Measurements from ENCODE around the gene CNBD2. TPM values are rescaled to one million over a fixed set of nuclear protein-coding genes. Genes with fewer than 3 reads are reported as not detected.
A peak's percentile ranks its signal among the peaks of the same experiment; 100 is the strongest.
"Not testable (repeated sequence)": the region's sequence is repeated elsewhere in the genome, so short reads cannot be mapped to it uniquely, and the experiment has no call there.

The CNBD2 gene
- total RNA-seq, 1 experiment from 2014 or later, result 8.4 TPM

GRCh38 chr20:36034875-36035274, 66.5 kb downstream of the CNBD2 start:
- Histone ChIP-seq H3K9ac (ENCODE audit: low read length) (no peak overlapping the region), H2AFZ (ENCODE audit: low read length) (no peak overlapping the region), H3K79me2 (ENCODE audit: low read length) (no peaks in the 10 kb centered on the region), H3K36me3 (ENCODE audit: insufficient read depth, low read length) (no peaks in the 10 kb centered on the region), H3K27me3 (ENCODE audit: low read length) (no peaks in the 10 kb centered on the region), H3K4me3 (ENCODE audit: low read length) (no peak overlapping the region), H3K4me2 (ENCODE audit: low read depth, low read length, poor library complexity, severe bottlenecking) (no peak overlapping the region), H3K9me3 (ENCODE audit: low read length) (no peaks in the 10 kb centered on the region), H3K27ac (ENCODE audit: low read length) (no peak overlapping the region), H3K9me2 (replicated peaks; ENCODE audit: insufficient read depth, low read length) (no peaks in the 10 kb centered on the region), H4K20me1 (ENCODE audit: insufficient read depth, low read depth, low read length) (0 out of 2 replicates have a peak, but pooled peaks cover 6% of the 10 kb centered on the region), H3K4me1 (ENCODE audit: low read length) (peaks cover 5% of the 10 kb centered on the region)
- DNase-seq, result no peak

GRCh38 chr20:36035745-36036144, 67.4 kb downstream of the CNBD2 start:
- Histone ChIP-seq H3K4me2 (ENCODE audit: low read depth, low read length, poor library complexity, severe bottlenecking) (no peak overlapping the region), H3K9ac (ENCODE audit: low read length) (no peak overlapping the region), H3K27ac (ENCODE audit: low read length) (no peak overlapping the region), H3K4me1 (ENCODE audit: low read length) (peaks cover 5% of the 10 kb centered on the region), H3K4me3 (ENCODE audit: low read length) (no peak overlapping the region), H3K9me3 (ENCODE audit: low read length) (no peaks in the 10 kb centered on the region), H2AFZ (ENCODE audit: low read length) (no peak overlapping the region), H3K36me3 (ENCODE audit: insufficient read depth, low read length) (no peaks in the 10 kb centered on the region), H3K9me2 (replicated peaks; ENCODE audit: insufficient read depth, low read length) (no peaks in the 10 kb centered on the region), H3K27me3 (ENCODE audit: low read length) (no peaks in the 10 kb centered on the region), H4K20me1 (ENCODE audit: insufficient read depth, low read depth, low read length) (0 out of 2 replicates have a peak, but pooled peaks cover 3% of the 10 kb centered on the region), H3K79me2 (ENCODE audit: low read length) (no peaks in the 10 kb centered on the region)
- DNase-seq, result no peak

GRCh38 chr20:36036688-36037087, 68.3 kb downstream of the CNBD2 start:
- Histone ChIP-seq H3K79me2 (ENCODE audit: low read length) (no peaks in the 10 kb centered on the region), H3K9me3 (ENCODE audit: low read length) (no peaks in the 10 kb centered on the region), H3K4me2 (ENCODE audit: low read depth, low read length, poor library complexity, severe bottlenecking) (no peak overlapping the region), H3K9ac (ENCODE audit: low read length) (no peak overlapping the region), H3K36me3 (ENCODE audit: insufficient read depth, low read length) (no peaks in the 10 kb centered on the region), H3K4me3 (ENCODE audit: low read length) (no peak overlapping the region), H3K27me3 (ENCODE audit: low read length) (no peaks in the 10 kb centered on the region), H3K4me1 (ENCODE audit: low read length) (peaks cover 5% of the 10 kb centered on the region), H2AFZ (ENCODE audit: low read length) (no peak overlapping the region), H3K9me2 (replicated peaks; ENCODE audit: insufficient read depth, low read length) (no peaks in the 10 kb centered on the region), H3K27ac (ENCODE audit: low read length) (no peak overlapping the region), H4K20me1 (ENCODE audit: insufficient read depth, low read depth, low read length) (0 out of 2 replicates have a peak, but pooled peaks cover 3% of the 10 kb centered on the region)
- no peak for DNase-seq

- no peaks in the 10 kb centered on the region for H3K36me3 ChIP-seq (ENCODE audit: insufficient read depth, low read length)
- H3K9me3 ChIP-seq (ENCODE audit: low read length), result no peaks in the 10 kb centered on the region
- no peak for DNase-seq
- H2AFZ ChIP-seq (ENCODE audit: low read length), result no peak overlapping the region
- no peak overlapping the region for H3K27ac ChIP-seq (ENCODE audit: low read length)
- H3K9ac ChIP-seq (ENCODE audit: low read length), result no peak overlapping the region
- no peaks in the 10 kb centered on the region for H3K27me3 ChIP-seq (ENCODE audit: low read length)
- no peaks in the 10 kb centered on the region for H3K79me2 ChIP-seq (ENCODE audit: low read length)
- H3K4me3 ChIP-seq (ENCODE audit: low read length), result no peak overlapping the region
- H3K4me2 ChIP-seq (ENCODE audit: low read depth, low read length, poor library complexity, severe bottlenecking), result no peak overlapping the region
- no peaks in the 10 kb centered on the region for H3K9me2 ChIP-seq (replicated peaks; ENCODE audit: insufficient read depth, low read length)
- H4K20me1 ChIP-seq (ENCODE audit: insufficient read depth, low read depth, low read length), result peaks cover 6% of the 10 kb centered on the region; the same call in 1 of the 2 replicates
- H3K4me1 ChIP-seq (ENCODE audit: low read length), result peaks cover 15% of the 10 kb centered on the region
Observed at GRCh38 chr20:36040571-36040970, 72.2 kb downstream of the CNBD2 start.

- Histone ChIP-seq H3K9me3 (ENCODE audit: low read length) (no peaks in the 10 kb centered on the region), H2AFZ (ENCODE audit: low read length) (no peak overlapping the region), H3K4me1 (ENCODE audit: low read length) (peaks cover 10% of the 10 kb centered on the region), H3K27me3 (ENCODE audit: low read length) (no peaks in the 10 kb centered on the region), H3K4me3 (ENCODE audit: low read length) (no peak overlapping the region), H3K36me3 (ENCODE audit: insufficient read depth, low read length) (no peaks in the 10 kb centered on the region), H3K9ac (ENCODE audit: low read length) (no peak overlapping the region), H3K27ac (ENCODE audit: low read length) (no peak overlapping the region), H4K20me1 (ENCODE audit: insufficient read depth, low read depth, low read length) (peaks cover 16% of the 10 kb centered on the region), H3K79me2 (ENCODE audit: low read length) (peaks cover 12% of the 10 kb centered on the region), H3K9me2 (replicated peaks; ENCODE audit: insufficient read depth, low read length) (no peaks in the 10 kb centered on the region), H3K4me2 (ENCODE audit: low read depth, low read length, poor library complexity, severe bottlenecking) (no peak overlapping the region)
- DNase-seq, result peak; percentile 60
Observed at GRCh38 chr20:36043441-36043840, 75.1 kb downstream of the CNBD2 start.

- Histone ChIP-seq H3K9ac (ENCODE audit: low read length) (no peak overlapping the region), H3K4me1 (ENCODE audit: low read length) (peaks cover 15% of the 10 kb centered on the region)
- DNase-seq, result no peak
Observed at GRCh38 chr20:36043892-36044515, 75.6 kb downstream of the CNBD2 start.

GRCh38 chr20:36045373-36045714, 77.0 kb downstream of the CNBD2 start:
- DNase-seq, result no peak
- H3K9ac ChIP-seq (ENCODE audit: low read length), result no peak overlapping the region
- H4K20me1 ChIP-seq (ENCODE audit: insufficient read depth, low read depth, low read length), result peaks cover 17% of the 10 kb centered on the region
- H3K27ac ChIP-seq (ENCODE audit: low read length), result no peak overlapping the region
- no peaks in the 10 kb centered on the region for H3K9me3 ChIP-seq (ENCODE audit: low read length)
- no peak overlapping the region for H3K4me3 ChIP-seq (ENCODE audit: low read length)
- no peaks in the 10 kb centered on the region for H3K9me2 ChIP-seq (replicated peaks; ENCODE audit: insufficient read depth, low read length)
- peaks cover 29% of the 10 kb centered on the region for H3K79me2 ChIP-seq (ENCODE audit: low read length)
- no peaks in the 10 kb centered on the region for H3K27me3 ChIP-seq (ENCODE audit: low read length)
- H3K4me2 ChIP-seq (ENCODE audit: low read depth, low read length, poor library complexity, severe bottlenecking), result no peak overlapping the region
- no peak overlapping the region for H2AFZ ChIP-seq (ENCODE audit: low read length)
- H3K36me3 ChIP-seq (ENCODE audit: insufficient read depth, low read length), result no peaks in the 10 kb centered on the region
- peaks cover 16% of the 10 kb centered on the region for H3K4me1 ChIP-seq (ENCODE audit: low read length)

More at GRCh38 chr20:36043892-36044515, 75.6 kb downstream of the CNBD2 start:
- peaks cover 13% of the 10 kb centered on the region for H4K20me1 ChIP-seq (ENCODE audit: insufficient read depth, low read depth, low read length)
- peaks cover 18% of the 10 kb centered on the region for H3K79me2 ChIP-seq (ENCODE audit: low read length)
- no peaks in the 10 kb centered on the region for H3K27me3 ChIP-seq (ENCODE audit: low read length)
- no peak overlapping the region for H3K4me2 ChIP-seq (ENCODE audit: low read depth, low read length, poor library complexity, severe bottlenecking)
- H3K36me3 ChIP-seq (ENCODE audit: insufficient read depth, low read length), result no peaks in the 10 kb centered on the region
- no peak overlapping the region for H3K27ac ChIP-seq (ENCODE audit: low read length)
- no peak overlapping the region for H3K4me3 ChIP-seq (ENCODE audit: low read length)
- no peaks in the 10 kb centered on the region for H3K9me2 ChIP-seq (replicated peaks; ENCODE audit: insufficient read depth, low read length)
- no peaks in the 10 kb centered on the region for H3K9me3 ChIP-seq (ENCODE audit: low read length)
- H2AFZ ChIP-seq (ENCODE audit: low read length), result no peak overlapping the region

- H3K4me3 ChIP-seq (ENCODE audit: low read length); H3K9me3 ChIP-seq (ENCODE audit: low read length); DNase-seq; H3K9me2 ChIP-seq (replicated peaks; ENCODE audit: insufficient read depth, low read length); H3K36me3 ChIP-seq (ENCODE audit: insufficient read depth, low read length); H3K27me3 ChIP-seq (ENCODE audit: low read length); H2AFZ ChIP-seq (ENCODE audit: low read length); H3K4me2 ChIP-seq (ENCODE audit: low read depth, low read length, poor library complexity, severe bottlenecking); H3K9ac ChIP-seq (ENCODE audit: low read length); H3K27ac ChIP-seq (ENCODE audit: low read length): not testable (repeated sequence)
- Histone ChIP-seq H3K4me1 (ENCODE audit: low read length) (peaks cover 19% of the 10 kb centered on the region), H3K79me2 (ENCODE audit: low read length) (peaks cover 37% of the 10 kb centered on the region), H4K20me1 (ENCODE audit: insufficient read depth, low read depth, low read length) (peaks cover 17% of the 10 kb centered on the region)
Observed at GRCh38 chr20:36046073-36046798, 77.8 kb downstream of the CNBD2 start.
